A673 (cell line): ENCODE measurements around the gene CDKAL1.

Experiments
- CTCF ChIP-seq: fragments of 300-800, 200-600 bp; sonication (generic); conservative IDR thresholded peaks from 2 replicates; pipeline ENCODE4 v1.5.1; 2017; ENCODE audit warnings: low read depth, mild to moderate bottlenecking, antibody characterized with exemption, low read length, moderate library complexity, mixed read lengths
- EZH2 ChIP-seq: fragments of 200-600 bp; sonication (generic); IDR thresholded peaks from 2 replicates; pipeline ENCODE4 v1.6.1; 2017; ENCODE audit warnings: borderline replicate concordance, low read depth, mild to moderate bottlenecking, mixed read lengths, antibody characterized with exemption, low read length; ENCODE audit not compliant: poor library complexity, severe bottlenecking

DNA sequence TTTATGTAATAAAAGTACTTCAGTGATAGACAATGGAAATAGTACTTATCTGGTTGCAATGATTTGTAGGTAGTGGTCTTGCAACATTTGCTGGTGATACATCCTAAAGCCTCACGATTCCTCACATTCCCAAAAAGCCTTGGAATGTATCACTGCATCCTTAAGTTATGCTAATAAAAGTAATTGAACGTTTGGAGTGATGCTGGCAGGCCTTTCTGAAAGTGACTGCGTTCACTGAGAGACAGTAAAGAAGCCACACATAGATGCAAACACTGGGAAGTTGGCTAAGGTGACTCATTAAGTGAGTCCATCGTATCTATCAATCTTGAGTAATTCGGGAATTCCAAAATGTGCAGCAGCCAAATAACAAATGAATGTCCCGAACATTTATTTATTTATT, 615.2 kb downstream of the CDKAL1 start:
- TF ChIP-seq EZH2, result no peak
- no peak for TF ChIP-seq CTCF
